Adipose tissue (tissue), 3 donors: ENCODE results near the gene GPHN. TPM values are rescaled to one million over a fixed set of nuclear protein-coding genes. Genes with fewer than 3 reads are reported as not detected.

Experiments used
- H3K27ac ChIP-seq: one replicate; pipeline ENCODE4 v1.5.1; 2013; ENCODE audit warnings: low read depth, low read length
- WGBS, 3 donors: extraction: QIAGEN DNeasy Blood & Tissue Kit; methylation state at CpG; one replicate each; pipeline ENCODE4 v1.1.7; 2013; 5-methylcytosine and 5-hydroxymethylcytosine counted together
- polyA plus RNA-seq, 3 donors: library from polyadenylated mRNA; stranded (reverse); fragments of 200-250 nt; gene quantifications; one replicate each; pipeline ENCODE4 v1.2.3, GENCODE V29; 2013
- donor health status: healthy with polysubstance abuse.
- donor health status: Bipolar disorder and iron deficiency.
- donor health status: healthy.

GPHN gene
- polyA plus RNA-seq, result 10 to 100 TPM; 13.6 to 17.9 (median 15.6) TPM

DNA sequence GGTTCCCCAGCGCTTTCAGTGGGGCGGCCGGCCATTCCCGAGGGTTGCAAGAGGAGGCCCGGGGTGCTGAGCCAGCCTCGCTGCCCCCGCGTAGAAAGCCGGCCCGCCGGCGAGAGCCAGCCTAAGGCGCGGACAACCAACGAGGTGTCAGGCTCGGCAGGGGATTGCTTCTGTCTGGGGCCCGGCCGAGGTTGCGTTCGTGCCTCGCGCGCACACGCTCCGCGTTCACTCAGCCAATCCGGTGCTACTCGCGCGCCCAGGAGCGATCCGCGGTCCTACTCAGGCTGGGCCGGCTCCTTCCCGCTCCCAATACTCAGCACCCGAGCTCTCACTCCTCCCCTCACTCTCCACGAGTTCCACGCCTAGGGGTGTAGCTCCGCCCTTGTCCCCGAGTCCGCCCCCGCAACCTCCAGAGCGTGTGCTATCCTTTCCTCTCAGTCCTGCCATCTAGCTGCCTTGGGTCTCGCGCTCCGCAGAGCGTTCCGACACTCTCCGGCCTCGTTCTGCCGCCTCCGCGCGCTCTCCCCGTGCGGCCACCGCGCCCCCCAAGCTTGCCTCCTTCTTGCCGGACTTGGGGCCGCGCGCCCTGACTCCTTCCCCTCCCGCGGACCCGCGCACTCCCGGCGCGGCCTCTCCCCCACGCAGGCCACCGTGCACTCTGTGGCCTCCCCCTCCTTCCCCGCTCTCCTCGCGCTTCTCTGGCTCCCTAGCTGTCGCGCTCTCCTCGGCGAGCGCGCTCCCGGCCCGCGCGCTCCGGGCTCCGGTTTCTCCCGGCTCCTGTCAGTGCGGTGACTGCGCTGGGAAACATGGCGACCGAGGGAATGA, at the start of gene GPHN:
TSS of gene GPHN (plus strand) at position 426 of the 825 bp plus-strand sequence.
- no peak within 1 kb of the TSS for H3K27ac ChIP-seq
- WGBS, 3 donors, result 0 to 1% (median 1%) methylated on average over 74 to 91 of the region's 91 CpGs

DNA sequence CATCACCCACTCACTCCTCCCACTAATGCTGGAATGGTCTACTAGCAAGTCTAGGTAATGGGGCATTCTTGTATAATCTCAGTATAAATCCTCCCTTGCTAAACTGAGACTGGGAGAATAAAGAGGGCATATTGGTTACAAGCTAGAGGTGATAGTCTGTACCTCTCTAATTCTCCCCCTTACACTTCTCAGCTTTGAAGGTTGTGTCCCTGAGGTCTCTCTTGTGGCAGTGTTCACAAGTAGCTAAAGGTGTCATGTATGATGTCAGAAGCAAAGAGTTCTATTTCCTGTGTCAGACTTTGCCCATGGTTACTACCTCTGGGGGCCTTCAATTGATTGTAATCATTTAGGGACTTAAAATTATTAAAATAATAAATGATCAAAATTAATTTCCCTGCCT, 48.3 kb upstream of the GPHN start:
- no peak overlapping the region for H3K27ac ChIP-seq

DNA sequence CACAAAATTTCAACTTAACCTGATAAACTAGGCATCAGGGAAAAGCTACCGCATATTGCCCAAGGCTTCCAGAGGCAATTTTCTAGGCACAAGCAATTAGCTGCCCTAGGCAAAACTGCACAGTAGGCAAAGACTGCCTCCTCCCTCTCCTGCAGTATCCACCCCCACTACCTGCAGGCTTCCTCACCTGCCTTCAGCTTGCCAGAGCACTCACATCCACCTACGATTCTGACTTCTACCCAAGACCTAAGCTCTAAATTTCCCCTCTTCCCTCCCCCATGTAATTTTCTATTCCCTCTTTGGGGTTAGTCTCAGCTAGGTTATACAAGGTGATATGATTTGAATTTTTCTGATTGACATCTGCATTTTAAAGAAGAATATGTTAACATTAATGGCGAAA, 43.7 kb upstream of the GPHN start:
- 92 to 96% (median 93%) methylated on average over 3 of the region's 3 CpGs for WGBS, 3 donors
- no peak overlapping the region for H3K27ac ChIP-seq

DNA sequence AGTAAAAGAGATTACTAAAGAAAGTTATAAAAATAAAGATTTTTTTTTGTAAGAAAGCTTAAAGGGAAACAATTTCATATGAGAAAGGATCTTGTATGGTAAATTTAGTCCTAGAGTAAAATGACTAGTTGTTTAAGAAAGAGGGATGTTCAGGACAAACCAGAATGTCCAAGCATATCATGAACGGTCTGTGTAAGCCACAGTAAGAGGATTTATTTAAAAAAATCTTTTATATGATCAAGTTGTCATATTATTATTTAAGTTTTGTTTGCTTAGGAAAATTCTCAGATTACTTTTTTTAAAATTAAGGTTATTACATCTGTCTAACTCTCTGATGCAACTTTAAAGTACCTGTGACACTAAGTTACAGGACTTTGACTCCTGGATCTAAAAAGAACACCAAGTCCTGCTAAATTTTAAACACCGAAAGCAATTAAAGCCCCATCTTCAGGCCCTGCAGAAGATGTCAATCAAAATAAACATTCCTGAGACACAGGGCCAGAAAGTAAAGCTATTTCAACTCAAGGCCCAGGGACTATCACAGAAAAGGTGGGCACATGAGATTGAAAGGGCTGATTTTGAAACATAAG, 39.1 kb upstream of the GPHN start:
- no peak overlapping the region for H3K27ac ChIP-seq
- 91 to 92% (median 92%) methylated on average over 2 of the region's 2 CpGs for WGBS, 3 donors

DNA sequence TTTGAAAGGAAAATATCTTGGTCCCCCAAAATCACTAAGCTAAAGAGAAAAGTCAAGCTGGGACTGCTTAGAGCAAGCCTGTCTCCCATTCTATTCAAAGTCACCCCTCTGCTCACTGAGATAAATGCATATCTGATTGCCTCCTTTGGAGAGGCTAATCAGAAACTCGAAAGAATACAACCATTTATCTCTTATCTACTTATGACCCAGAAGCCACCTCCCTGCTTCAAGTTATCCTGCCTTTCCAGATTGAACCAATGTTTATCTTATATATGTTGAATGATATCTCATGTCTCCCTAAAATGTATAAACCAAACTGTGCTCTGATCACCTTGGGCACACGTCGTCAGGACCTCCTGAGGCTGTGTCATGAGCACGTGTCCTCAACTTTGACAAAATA, 36.4 kb upstream of the GPHN start:
- no peak overlapping the region for H3K27ac ChIP-seq
- 78 to 93% (median 87%) methylated on average over 4 of the region's 4 CpGs for WGBS, 3 donors

DNA sequence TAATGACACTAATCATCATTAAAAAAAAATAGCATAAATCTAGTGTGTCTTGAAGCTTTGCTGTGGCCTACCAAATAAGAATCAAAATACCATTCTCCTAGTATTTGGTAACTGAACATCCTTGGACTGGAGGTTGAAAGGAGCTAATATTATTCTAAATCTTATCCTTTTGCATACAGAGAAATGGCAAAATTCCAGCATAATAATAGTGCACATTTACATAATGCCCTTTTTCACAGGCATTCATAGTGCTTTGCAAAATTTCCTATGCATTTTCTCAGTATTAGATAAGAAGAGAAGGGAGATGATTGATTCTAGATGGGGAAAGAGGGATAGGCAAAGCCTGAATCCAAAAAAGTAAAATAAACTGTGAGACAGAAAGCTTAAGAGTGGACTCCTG, 35.7 kb upstream of the GPHN start:
- no peak overlapping the region for H3K27ac ChIP-seq

DNA sequence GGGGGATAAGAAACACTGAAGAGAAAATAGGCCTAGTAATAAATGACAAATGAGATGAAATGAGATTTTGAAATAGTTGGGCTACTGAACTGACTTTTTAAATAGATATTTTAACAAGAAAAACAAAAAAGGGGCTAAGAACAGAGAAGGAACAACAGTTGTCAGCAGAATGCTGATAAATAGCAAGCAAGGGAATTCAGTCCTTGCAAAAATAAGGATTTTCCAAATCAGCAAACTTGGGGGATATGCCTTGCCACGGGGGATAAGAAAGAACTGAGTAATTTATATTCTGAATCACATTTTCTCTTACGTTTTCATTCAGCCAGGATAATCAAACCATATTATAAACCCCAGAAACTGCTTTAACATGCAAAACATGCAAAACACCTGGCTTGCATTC, 34.7 kb upstream of the GPHN start:
- WGBS, 3 donors, result 63 to 85% (median 68%) methylated on average over 2 of the region's 2 CpGs
- H3K27ac ChIP-seq, result no peak overlapping the region

DNA sequence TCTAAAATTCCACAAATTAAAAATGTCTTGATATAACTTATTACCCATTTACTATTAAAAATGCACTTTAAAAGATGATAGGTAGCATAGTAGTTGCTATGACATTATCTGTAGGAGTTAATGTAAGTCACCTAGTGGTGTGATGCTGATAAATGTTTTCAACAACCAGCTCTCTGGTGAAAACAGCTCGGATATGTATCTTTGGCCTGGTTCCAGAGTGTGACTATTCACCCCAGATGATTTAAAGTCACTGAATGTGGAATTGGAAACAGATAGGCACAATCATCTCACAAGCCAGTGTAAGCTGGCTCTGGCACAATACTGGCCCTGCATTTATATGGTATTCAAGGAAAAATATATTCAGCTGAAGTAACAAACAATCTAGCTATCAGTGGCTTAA, 31.0 kb upstream of the GPHN start:
- WGBS, 3 donors, result 0 to 18% (median 16%) methylated on average over 1 of the region's 1 CpG
- no peak overlapping the region for H3K27ac ChIP-seq

DNA sequence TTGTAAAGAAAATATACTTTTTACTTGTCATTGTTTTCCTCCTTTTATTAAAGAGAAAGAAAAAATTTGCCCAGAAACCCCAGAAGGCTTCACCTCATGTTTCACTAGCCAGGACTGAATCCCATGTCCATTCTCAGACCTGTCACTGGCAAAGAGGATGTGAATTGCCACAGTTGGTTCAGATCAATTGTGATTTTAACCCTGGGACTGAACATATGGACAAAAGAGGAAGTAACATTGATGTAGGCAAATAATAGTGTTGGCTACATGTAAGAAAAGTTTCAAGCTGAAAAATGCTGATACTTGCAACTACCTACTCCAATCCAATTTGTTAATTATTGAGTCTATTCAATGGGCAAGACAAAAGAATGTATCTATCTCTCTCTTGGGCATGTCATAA, 30.4 kb upstream of the GPHN start:
- no peak overlapping the region for H3K27ac ChIP-seq

DNA sequence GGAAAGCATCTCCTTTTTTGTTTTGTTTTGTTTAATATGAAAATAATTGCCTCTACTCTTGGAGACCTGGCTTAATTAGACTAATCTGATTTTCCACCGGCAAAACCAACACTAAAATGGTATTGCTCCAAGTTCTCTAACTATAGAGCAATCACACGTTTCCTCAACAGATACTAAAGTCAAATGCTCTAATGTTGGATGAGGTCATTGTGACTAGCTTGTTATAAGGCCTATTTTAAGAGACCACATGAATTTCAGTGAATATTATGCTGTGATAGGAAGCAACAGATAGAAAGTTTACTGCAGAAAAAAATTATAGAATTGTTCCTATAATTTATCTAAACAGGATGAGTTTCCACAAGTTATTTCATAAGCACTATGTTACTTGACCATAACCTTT, 25.1 kb upstream of the GPHN start:
- WGBS, 3 donors, result 35 to 53% (median 43%) methylated on average over 2 of the region's 2 CpGs
- H3K27ac ChIP-seq, result no peak overlapping the region

DNA sequence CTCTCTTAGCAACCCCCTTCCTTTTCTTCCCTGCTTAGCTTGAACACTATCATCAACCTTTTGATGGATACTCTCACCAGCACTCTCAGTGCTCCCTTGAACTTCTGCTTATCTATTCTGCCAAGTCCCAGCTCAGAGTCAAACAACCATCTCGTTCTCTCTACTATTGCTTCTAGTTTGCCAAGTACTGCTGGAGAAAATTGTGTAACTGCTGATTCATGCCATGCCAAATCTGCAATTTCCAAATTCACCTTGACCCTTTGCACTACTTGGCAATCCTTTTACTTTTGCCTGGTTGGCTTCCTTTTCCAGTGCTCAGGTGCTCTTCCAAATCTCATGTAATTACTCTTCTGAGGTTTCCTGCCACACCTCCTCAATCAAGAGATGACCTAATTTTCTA, 24.6 kb upstream of the GPHN start:
- WGBS, 3 donors, result 8 to 25% (median 13%) methylated on average over 1 of the region's 1 CpG
- no peak overlapping the region for H3K27ac ChIP-seq

DNA sequence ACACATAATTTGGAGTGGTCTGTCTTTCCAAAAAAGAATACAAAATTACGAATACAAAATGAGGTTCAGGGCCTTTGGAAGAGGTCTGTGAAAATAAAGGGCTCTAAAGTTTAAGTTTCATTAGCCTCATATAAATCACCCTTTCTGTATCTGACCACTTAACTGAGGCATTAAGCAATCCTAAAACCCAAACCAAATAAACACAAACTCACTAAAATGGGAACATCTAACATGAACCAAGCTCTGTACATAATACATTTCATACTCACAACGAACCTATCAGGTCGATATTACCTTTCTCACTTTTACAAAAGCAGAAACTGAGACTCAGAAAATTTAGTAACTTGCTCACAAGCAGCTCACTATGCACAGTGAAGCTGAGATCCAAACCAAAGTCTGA, 22.9 kb upstream of the GPHN start:
- 64 to 83% (median 70%) methylated on average over 3 of the region's 3 CpGs for WGBS, 3 donors
- no peak overlapping the region for H3K27ac ChIP-seq

DNA sequence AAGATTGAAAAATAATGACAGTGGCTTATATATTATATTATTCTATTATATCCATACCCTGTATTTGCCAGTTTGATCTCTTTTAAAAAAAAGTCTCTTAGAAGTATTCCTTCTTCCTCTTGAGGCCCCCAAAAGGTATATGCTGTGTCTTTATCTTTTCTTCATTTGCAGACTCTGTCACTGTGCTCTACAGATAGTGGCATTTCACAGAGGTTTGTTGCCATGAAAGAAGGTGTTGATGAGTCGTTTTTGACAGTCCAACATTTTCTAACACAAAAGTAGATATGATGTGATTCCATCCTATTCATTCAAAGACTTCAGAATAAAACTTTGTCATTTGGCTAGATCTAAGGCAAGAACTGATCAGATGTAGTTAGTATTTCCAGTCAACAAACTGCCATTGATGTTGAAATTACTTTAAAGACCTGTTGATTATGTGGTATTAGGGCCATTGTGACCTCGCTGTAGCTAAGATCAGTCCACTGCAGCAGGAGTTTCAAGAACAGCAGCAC, 22.0 kb upstream of the GPHN start, which contains the start of gene CCDC196:
TSS of gene CCDC196 (plus strand) at position 462 of the 512 bp plus-strand sequence. CDS start 132 bp downstream, outside the sequence.
- H3K27ac ChIP-seq, result no peak within 1 kb of the TSS
- WGBS, 3 donors, result 85 to 90% (median 88%) methylated on average over 2 of the region's 2 CpGs

DNA sequence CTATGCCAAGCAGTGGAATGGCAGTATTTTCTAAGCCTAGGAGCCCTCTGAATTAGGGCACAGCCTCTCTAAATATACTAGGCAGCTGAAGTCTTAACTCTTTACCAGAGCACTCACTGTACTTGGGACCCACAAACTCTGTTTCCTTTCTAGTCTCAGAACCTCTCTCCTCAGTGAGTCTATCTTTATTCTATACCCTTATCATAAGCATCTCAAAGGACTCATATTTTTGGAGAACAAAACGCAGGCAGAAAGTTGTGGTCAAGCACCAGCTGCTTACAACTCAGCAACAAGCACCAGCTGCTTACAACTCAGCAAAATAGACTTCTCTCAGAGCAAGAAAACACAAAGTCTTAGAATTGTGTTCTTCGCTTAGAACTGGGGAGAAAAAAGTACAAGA, 20.8 kb upstream of the GPHN start:
- WGBS, 3 donors, result 48 to 73% (median 61%) methylated on average over 2 of the region's 2 CpGs

DNA sequence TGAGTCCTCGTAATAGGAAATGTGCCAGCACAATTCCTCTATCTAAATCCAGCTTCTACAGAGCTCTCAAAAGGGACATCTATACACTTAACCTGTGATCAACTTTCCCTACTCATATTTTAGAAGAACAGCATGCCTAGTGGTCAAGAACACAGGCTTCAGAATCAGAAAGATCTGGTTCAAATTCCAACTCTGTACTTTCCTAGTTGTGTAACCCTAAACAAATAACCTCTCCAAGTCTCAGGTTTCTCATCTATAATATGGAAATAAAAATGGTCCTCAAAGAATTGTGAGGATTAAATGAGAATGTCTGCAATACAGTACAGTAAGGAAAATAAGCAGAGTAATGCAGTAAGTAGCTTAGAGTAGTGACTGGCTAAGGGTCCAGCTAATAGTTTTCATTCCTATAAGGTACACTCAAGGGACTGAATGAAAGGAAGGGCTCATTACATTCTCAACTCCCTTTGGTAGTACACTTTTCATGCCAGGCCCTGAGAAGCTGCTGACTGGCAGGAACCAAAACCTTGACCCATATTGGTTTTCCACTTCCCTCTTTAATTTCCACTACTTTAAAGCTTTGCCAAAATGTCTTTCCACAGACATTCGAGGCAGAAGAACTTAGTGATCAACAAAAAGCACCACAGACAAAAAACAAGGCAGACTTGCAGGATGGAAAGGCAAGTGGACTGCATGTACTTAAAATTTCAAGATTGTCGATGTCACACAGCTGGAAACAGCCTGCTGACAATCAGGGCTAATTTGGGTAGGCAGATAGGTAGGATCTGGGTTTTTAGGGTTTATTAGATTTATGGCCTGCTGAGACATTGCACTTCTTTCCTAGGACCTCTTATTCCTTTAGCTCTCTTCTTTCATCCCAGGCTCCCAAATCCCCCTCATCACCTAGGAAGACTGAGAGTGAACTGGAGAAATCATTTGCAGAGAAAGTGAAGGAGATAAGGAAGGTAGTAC, 17.5 kb upstream of the GPHN start:
- WGBS, 3 donors, result 61 to 65% (median 63%) methylated on average over 3 of the region's 3 CpGs
- no peak overlapping the region for H3K27ac ChIP-seq

More for the DNA sequence above, 20.8 kb upstream of the GPHN start:
- H3K27ac ChIP-seq, result no peak overlapping the region

DNA sequence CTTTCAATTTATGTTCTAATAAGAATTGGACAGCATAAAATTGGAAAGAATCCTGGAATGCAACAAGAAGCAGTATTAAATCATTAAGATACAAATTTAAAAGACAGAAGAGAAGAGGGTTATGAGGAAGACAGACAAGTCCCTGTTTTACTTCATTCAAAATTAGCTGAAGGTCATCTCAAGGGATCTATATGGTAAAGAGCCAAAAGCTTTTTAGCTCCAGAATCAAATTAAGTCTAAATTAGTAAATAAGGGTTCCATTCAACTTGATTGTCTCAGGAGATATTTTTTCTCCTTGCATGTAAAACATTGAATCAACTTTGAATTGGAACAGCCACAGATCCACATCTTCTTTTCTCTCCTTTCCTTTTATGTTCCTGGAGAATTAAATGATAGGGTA, 14.2 kb upstream of the GPHN start:
- no peak overlapping the region for H3K27ac ChIP-seq

DNA sequence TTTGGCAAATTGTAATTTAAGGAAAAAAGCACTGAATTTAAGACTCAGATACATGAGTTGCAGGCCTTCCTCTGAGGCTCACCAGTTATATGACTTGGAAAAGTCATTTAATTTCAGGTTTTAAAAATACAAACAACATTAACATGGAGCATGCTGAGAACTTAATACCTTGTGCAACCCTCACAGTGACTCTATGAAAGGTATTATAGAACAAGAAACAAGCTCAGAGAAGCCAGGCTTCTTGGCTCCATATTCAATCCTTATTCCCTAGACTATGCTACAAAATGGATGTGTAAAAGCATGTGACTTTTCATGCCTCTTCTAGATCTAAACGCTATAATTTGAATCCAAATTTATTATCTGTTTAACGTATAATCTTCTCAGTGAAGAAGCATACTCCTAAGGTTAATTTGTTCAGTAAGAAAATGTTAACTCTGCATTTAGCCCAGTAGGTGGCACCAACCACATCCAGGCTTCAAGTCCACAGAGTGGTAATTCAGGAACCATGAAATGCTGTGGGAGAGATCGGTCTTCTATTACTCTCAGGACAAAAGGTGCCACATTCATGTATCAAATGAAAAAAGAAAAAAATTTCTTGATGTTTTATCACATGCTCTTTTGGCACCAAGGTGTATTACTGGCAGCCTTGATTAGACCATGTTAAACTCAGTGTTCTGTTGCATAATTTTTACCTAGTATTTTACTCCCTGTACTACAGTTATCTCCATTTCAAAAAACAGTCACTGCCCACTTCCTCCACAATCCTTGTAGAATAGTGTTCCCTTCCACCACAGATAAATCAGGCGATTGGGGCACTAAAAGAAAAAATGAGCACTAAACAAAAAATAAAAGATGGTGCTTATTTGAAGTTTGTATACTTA, 12.5 kb upstream of the GPHN start:
- WGBS, 3 donors, result 1 to 2% (median 2%) methylated on average over 4 of the region's 4 CpGs
- no peak overlapping the region for H3K27ac ChIP-seq

DNA sequence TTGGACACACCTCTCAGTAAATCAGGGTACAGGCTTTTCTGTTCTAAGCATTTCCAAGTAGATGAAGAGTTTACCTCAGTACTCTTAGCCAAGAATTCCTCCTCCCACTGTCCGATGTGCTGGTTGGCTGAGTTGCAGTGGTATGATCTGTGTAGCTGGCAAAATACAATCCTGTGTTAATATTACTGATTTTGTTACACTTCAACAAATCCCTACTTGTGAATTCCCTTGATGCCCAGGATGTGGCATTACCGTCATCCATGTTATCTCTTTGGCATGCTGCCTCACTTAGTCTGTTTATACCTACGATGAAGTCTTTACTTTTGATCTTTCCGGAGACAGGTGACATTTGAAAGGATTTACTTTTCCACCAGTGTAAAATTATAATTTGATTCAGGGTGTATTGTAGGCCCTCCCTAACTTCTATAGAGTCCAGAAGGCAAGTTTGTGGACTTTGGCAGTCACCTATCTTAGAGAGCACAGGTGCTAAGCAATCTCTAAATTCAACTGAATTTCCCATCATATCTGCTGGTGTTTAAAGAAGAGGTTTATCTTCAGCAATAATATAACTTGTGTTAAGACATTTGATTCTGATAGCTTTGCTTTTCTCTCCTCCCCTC, 11.6 kb upstream of the GPHN start:
- 20 to 58% (median 56%) methylated on average over 4 of the region's 4 CpGs for WGBS, 3 donors

More for the DNA sequence above, 11.6 kb upstream of the GPHN start:
- H3K27ac ChIP-seq, result no peak overlapping the region
